Adrenal gland (tissue), 12 donors: Measurements from ENCODE around the gene SLC4A3. TPM values are rescaled to one million over a fixed set of nuclear protein-coding genes. Genes with fewer than 3 reads are reported as not detected.
A peak's percentile ranks its signal among the peaks of the same experiment; 100 is the strongest.

Experiments used
- DNase-seq, 7 donors: peaks; one replicate each; pipeline ENCODE4 v3.0.0-alpha.2; 2019 to 2020
- H3K27ac ChIP-seq, 5 donors: fragments of 200-600 bp; sonication (generic) in 4 of 5; 1 replicate in 3 of 5; 2 replicates in 2 of 5; pipeline versions ENCODE4 v1.5.1 to v1.8.0; 2016 to 2020; ENCODE audit warnings: mild to moderate bottlenecking in 1 of 5
- H3K27me3 ChIP-seq: fragments of 200-600 bp; 2 replicates; pipeline ENCODE4 v1.8.0; 2021
- H3K36me3 ChIP-seq, 2 donors: fragments of 200-600 bp; replicated peaks in 1 of 2; 1 replicate in 1 of 2; 2 replicates in 1 of 2; pipeline versions ENCODE4 v1.5.1 to v1.8.0; 2018 to 2022
- H3K4me1 ChIP-seq, 2 donors: fragments of 200-600 bp; replicated peaks in 1 of 2; 1 replicate in 1 of 2; 2 replicates in 1 of 2; pipeline versions ENCODE4 v1.5.1 to v1.8.0; 2018 to 2021
- H3K4me3 ChIP-seq, 4 donors: fragments of 200-600 bp; sonication (generic) in 3 of 4; one replicate each; pipeline ENCODE4 v1.5.1; 2016 to 2018
- H3K9me3 ChIP-seq, 3 donors: fragments of 200-600 bp; sonication (generic) in 1 of 3; replicated peaks in 1 of 3; 1 replicate in 2 of 3; 2 replicates in 1 of 3; pipeline versions ENCODE4 v1.5.1 to v1.8.0; 2016 to 2021
- CTCF ChIP-seq, 6 experiments: fragments of 450-650 bp in 4 of 6; fragments of 200-600 bp in 2 of 6; sonication (generic) in 1 of 6; IDR thresholded peaks; 1 replicate in 5 of 6; 2 replicates in 1 of 6; pipeline versions ENCODE4 v1.5.1 to v1.8.0; 2016 to 2021; ENCODE audit warnings: antibody characterized with exemption in 6 of 6, mild to moderate bottlenecking in 2 of 6, moderate library complexity in 1 of 6
- POLR2A ChIP-seq, 2 donors: fragments of 450-650 bp; IDR thresholded peaks; one replicate each; pipeline ENCODE4 v1.6.1; 2017; ENCODE audit warnings: antibody characterized with exemption in 2 of 2, mild to moderate bottlenecking in 2 of 2, moderate library complexity in 1 of 2
- WGBS, 4 donors: extraction: QIAGEN DNeasy Blood & Tissue Kit in 2 of 4; methylation state at CpG; one replicate each; pipeline versions ENCODE4 v1.1.5 to v1.1.7; 2013 to 2017; 5-methylcytosine and 5-hydroxymethylcytosine counted together
- intact Hi-C, 2 donors: fragments of 100-400 bp; cut with DNase I; formaldehyde crosslinking; loops; one replicate each; pipeline versions ENCODE4 v1.14.1 to v1.15.0; 2022 to 2023
- polyA plus RNA-seq, 3 donors: library from polyadenylated mRNA; stranded (reverse); fragments of 200-250 nt in 2 of 3; fragments of 350-450 nt in 1 of 3; fragmentation: Illumina TruSeq in 1 of 3; extraction: RNeasy Lipid Tissue Mini Kit (QIAGEN cat#74804) in 1 of 3; gene quantifications; one replicate each; pipeline ENCODE4 v1.2.3, GENCODE V29; 2013 to 2014
- total RNA-seq, 9 donors: library from RNA; depleted of rRNA in 4 of 9; stranded (reverse); fragments of >200 nt in 4 of 9; fragments of 120-200 nt in 1 of 9; fragmentation: NEBNext Ultra II Directional in 1 of 9; extraction: Animal tissue kit (Norgen Biotek cat#: 25700) in 1 of 9; gene quantifications; one replicate each; pipeline versions ENCODE4 v1.1.0 to v1.2.4, GENCODE V29; 2013 to 2023
- donor health status: healthy with polysubstance abuse.
- donor health status: Bipolar disorder and iron deficiency.
- donor health status: DM: yes; HTN: yes; CAD: no.
- donor health status: DM: no; HTN: no; CAD: no.
- donor health status: DM: no; HTN: no; CAD: no.
- donor health status: DM: yes; HTN: yes; CAD: no.

The SLC4A3 gene
- total and polyA plus RNA-seq, 12 donors: 3.9 to 40.5 (median 15.0) TPM

GRCh38 chr2:219609149-219609750 lies 18.2 kb upstream of the SLC4A3 start:
- Histone ChIP-seq H3K4me3 (no peak overlapping the region), H3K27ac (peak overlapping the region in 2 of 5 donors; percentile 39 to 81), H3K4me1 (no peaks in the 10 kb centered on the region), H3K27me3 (no peaks in the 10 kb centered on the region), H3K36me3 (peaks cover 0 to 52% of the 10 kb centered on the region in 2 donors), H3K9me3 (no peaks in the 10 kb centered on the region)
- intact Hi-C loops: no loop called here
- DNase-seq: peak in 1 of 7 donors; percentile 48
- 81 to 85% (median 83%) methylated on average over 10 to 13 of the region's 13 CpGs for WGBS, 4 donors
- TF ChIP-seq POLR2A (IDR thresholded peaks at IDR 0.05) (no peak), CTCF (IDR thresholded peaks at IDR 0.05) (no peak)

GRCh38 chr2:219611306-219611705 lies 16.1 kb upstream of the SLC4A3 start:
- TF ChIP-seq POLR2A (IDR thresholded peaks at IDR 0.05) (no peak), CTCF (IDR thresholded peaks at IDR 0.05) (no peak)
- Histone ChIP-seq H3K4me3 (no peak overlapping the region), H3K27ac (no peak overlapping the region), H3K27me3 (no peaks in the 10 kb centered on the region), H3K36me3 (peaks cover 0 to 60% of the 10 kb centered on the region in 2 donors), H3K9me3 (no peaks in the 10 kb centered on the region), H3K4me1 (no peaks in the 10 kb centered on the region)
- no peak for DNase-seq
- intact Hi-C loops: no loop called here
- WGBS, 4 donors: 93 to 96% (median 95%) methylated on average over 8 to 9 of the region's 9 CpGs

- peaks cover 0 to 53% of the 10 kb centered on the region in 2 donors for H3K36me3 ChIP-seq
- WGBS, 4 donors: 74 to 82% (median 78%) methylated on average over 9 to 12 of the region's 12 CpGs
- no peaks in the 10 kb centered on the region for H3K27me3 ChIP-seq
- no peak overlapping the region for H3K4me3 ChIP-seq
- no peaks in the 10 kb centered on the region for H3K4me1 ChIP-seq
- TF ChIP-seq CTCF (IDR thresholded peaks at IDR 0.05) (no peak), POLR2A (IDR thresholded peaks at IDR 0.05) (no peak)
- no peaks in the 10 kb centered on the region for H3K9me3 ChIP-seq
- H3K27ac ChIP-seq: no peak overlapping the region
- no peak for DNase-seq
- intact Hi-C loops: no loop called here
Observed at GRCh38 chr2:219611866-219612576, 15.4 kb upstream of the SLC4A3 start.

GRCh38 chr2:219612577-219613286 lies 14.7 kb upstream of the SLC4A3 start:
- Histone ChIP-seq H3K36me3 (peaks cover 0 to 46% of the 10 kb centered on the region in 2 donors), H3K4me3 (no peak overlapping the region), H3K27ac (no peak overlapping the region), H3K27me3 (no peaks in the 10 kb centered on the region), H3K9me3 (no peaks in the 10 kb centered on the region), H3K4me1 (no peaks in the 10 kb centered on the region)
- WGBS, 4 donors: 86 to 95% (median 93%) methylated on average over 12 to 15 of the region's 15 CpGs
- TF ChIP-seq CTCF (IDR thresholded peaks at IDR 0.05) (no peak), POLR2A (IDR thresholded peaks at IDR 0.05) (no peak)
- intact Hi-C loops: no loop called here
- no peak for DNase-seq
